BLaER1 treated with 17β-estradiol and CSF1 and Interleukin-3, amounts not matched to agents 10 nM and 100 nM (cell line): ENCODE data around the gene ABHD17A.

ENCODE experiments used
- H3K27ac ChIP-seq, 11 experiments: shearing (Covaris generic); formaldehyde crosslinking; 2 replicates each; pipeline ENCODE4 v1.8.1; 2022
- H3K27me3 ChIP-seq, 11 experiments: shearing (Covaris generic); formaldehyde crosslinking; 2 replicates each; pipeline ENCODE4 v1.8.1; 2022
- H3K36me3 ChIP-seq, 11 experiments: shearing (Covaris generic); formaldehyde crosslinking; 2 replicates each; pipeline ENCODE4 v1.8.1; 2022
- H3K4me1 ChIP-seq, 10 experiments: shearing (Covaris generic); formaldehyde crosslinking; 2 replicates each; pipeline ENCODE4 v1.8.1; 2022
- H3K4me2 ChIP-seq, 11 experiments: shearing (Covaris generic); formaldehyde crosslinking; 2 replicates each; pipeline ENCODE4 v1.8.1; 2022
- H3K4me3 ChIP-seq, 10 experiments: shearing (Covaris generic); formaldehyde crosslinking; 2 replicates each; pipeline ENCODE4 v1.8.1; 2022
- H3K9ac ChIP-seq, 11 experiments: shearing (Covaris generic); formaldehyde crosslinking; 2 replicates each; pipeline ENCODE4 v1.8.1; 2022
- H3K9me3 ChIP-seq, 11 experiments: shearing (Covaris generic); formaldehyde crosslinking; replicated peaks in 1 of 11; 2 replicates each; pipeline ENCODE4 v1.8.1; 2022
- H4K20me1 ChIP-seq, 11 experiments: shearing (Covaris generic); formaldehyde crosslinking; 2 replicates each; pipeline ENCODE4 v1.8.1; 2022
- Cebpa-rat ChIP-seq, 11 experiments: shearing (Covaris generic); IDR thresholded peaks; 2 replicates each; pipeline ENCODE4 v1.8.1; 2022

ABHD17A gene

GRCh38 chr19:1907563-1908363, 22.5 kb upstream of the ABHD17A start:
- no peaks in the 10 kb centered on the region for H3K27me3 ChIP-seq
- H3K4me1 ChIP-seq: peaks cover 68 to 84% (median 79%) of the 10 kb centered on the region in 10 experiments
- peak overlapping the region in 3 of 10 experiments; percentile 9 to 21 (median 15); a peak in 2 of 20 replicates for H3K4me3 ChIP-seq
- peak overlapping the region in 8 of 11 experiments; percentile 9 to 92 (median 34); a peak in 13 of 22 replicates for H3K27ac ChIP-seq
- peak overlapping the region; percentile 82 to 97 (median 95) for H3K4me2 ChIP-seq
- H3K9ac ChIP-seq: peak overlapping the region; percentile 36 to 91 (median 64); a peak in 20 of 22 replicates
- TF ChIP-seq Cebpa-rat (IDR thresholded peaks at IDR 0.05): no peak
- H3K9me3 ChIP-seq: no peaks in the 10 kb centered on the region
- peaks cover 58 to 72% (median 63%) of the 10 kb centered on the region in 11 experiments for H4K20me1 ChIP-seq
- H3K36me3 ChIP-seq: peaks cover 11 to 27% (median 18%) of the 10 kb centered on the region in 11 experiments

- peak overlapping the region; percentile 82 to 97 (median 95) for H3K4me2 ChIP-seq
- H3K9me3 ChIP-seq: no peaks in the 10 kb centered on the region
- peak overlapping the region in 4 of 11 experiments; percentile 23 to 93 (median 62); a peak in 6 of 22 replicates for H3K27ac ChIP-seq
- peaks cover 69 to 85% (median 84%) of the 10 kb centered on the region in 10 experiments for H3K4me1 ChIP-seq
- peak overlapping the region in 1 of 10 experiments; percentile 9; a peak in 1 of 20 replicates for H3K4me3 ChIP-seq
- H4K20me1 ChIP-seq: peaks cover 51 to 65% (median 56%) of the 10 kb centered on the region in 11 experiments
- peak overlapping the region; percentile 36 to 91 (median 64); a peak in 16 of 22 replicates for H3K9ac ChIP-seq
- no peaks in the 10 kb centered on the region for H3K27me3 ChIP-seq
- TF ChIP-seq Cebpa-rat (IDR thresholded peaks at IDR 0.05): no peak
- peaks cover 4 to 20% (median 11%) of the 10 kb centered on the region in 11 experiments for H3K36me3 ChIP-seq
Observed at GRCh38 chr19:1906985-1907562, 21.8 kb upstream of the ABHD17A start.

DNA sequence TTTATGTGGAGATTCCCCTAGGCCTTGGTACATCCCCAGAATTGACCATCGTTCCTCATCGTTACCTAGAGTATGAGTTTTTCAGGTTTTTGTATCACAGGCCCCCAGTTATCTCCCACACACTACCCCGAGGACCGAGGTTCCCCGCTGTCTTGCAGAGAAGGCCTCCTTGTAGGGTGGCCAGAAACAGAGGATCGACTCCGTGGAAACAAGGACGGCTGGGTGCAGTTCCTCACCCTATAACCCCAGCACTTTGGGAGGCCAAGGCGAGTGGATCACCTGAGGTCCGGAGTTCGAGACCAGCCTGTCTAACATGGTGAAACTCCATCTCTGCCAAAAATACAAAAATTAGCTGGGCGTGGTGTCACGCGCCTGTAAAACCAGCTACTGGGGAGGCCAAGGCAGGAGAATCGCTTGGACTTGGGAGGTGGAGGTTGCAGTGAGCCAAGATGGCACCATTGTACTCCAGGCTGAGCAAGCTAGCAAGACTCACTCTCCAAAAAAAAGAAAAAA, 20.6 kb upstream of the ABHD17A start:
- Histone ChIP-seq H3K27me3 (no peaks in the 10 kb centered on the region), H3K4me1 (peaks cover 76 to 94% (median 83%) of the 10 kb centered on the region in 10 experiments), H3K9ac (peak overlapping the region; percentile 81 to 93 (median 90)), H3K9me3 (no peaks in the 10 kb centered on the region), H3K36me3 (peaks cover 0 to 16% (median 4%) of the 10 kb centered on the region in 11 experiments; a peak in 6 of 22 replicates), H3K4me3 (peak overlapping the region; percentile 62 to 83 (median 70)), H3K27ac (peak overlapping the region; percentile 82 to 94 (median 89); a peak in 21 of 22 replicates), H3K4me2 (peak overlapping the region; percentile 82 to 97 (median 95)), H4K20me1 (peaks cover 40 to 53% (median 44%) of the 10 kb centered on the region in 11 experiments)
- TF ChIP-seq Cebpa-rat (IDR thresholded peaks at IDR 0.05): no peak

DNA sequence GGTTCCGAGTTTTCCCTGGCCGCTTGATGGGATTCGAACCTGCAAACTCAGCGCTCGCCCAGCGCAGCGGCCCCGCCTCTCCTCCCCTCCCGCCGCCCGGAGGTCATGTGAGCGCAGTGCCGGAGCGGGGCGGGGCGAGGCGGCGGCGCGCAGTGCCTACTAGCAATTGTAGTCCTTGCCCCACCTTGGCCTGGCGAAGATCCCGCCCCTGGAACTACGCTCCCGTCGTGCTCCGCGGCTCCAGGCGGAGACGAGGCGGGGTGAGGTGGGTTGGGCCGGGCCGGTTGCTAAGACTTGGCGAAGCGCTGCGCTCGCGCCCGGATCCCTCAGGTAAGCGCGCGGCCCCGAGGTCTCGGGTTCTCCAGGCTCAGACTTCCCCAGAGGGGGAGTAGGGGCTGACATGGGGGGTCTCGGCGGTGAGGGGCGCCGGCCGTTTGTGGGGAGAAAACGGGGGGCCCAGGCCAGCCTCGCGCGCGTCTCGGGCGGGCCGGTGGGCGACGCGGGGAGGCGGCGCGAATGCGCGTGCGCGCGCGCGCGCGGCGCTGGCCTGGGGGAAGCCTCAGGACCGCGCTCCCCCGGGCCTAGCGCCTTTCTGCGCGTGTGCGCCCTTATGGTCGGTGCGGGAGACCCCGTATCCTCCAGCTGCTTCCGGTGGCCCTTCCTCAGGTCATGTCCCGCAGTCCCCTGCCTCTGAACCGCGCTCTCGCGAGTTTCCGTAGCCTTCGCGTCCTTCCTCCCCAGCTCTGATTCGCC, 20.0 kb upstream of the ABHD17A start, which contains the start of the genes ADAT3 and SCAMP4:
TSS of gene ADAT3 (plus strand) at position 290 of the 753 bp plus-strand sequence. CDS start 6,649 bp downstream, outside the sequence.
TSS of gene SCAMP4 (plus strand) at position 290 of the 753 bp plus-strand sequence. CDS start 9,621 bp downstream, outside the sequence.
- peak within 1 kb of the TSS; percentile 82 to 97 (median 95) for H3K4me2 ChIP-seq
- peaks cover 0 to 16% (median 4%) of the 10 kb centered on the region in 11 experiments; a peak in 6 of 22 replicates for H3K36me3 ChIP-seq
- no peaks in the 10 kb centered on the region for H3K9me3 ChIP-seq
- H4K20me1 ChIP-seq: peaks cover 33 to 47% (median 38%) of the 10 kb centered on the region in 11 experiments
- H3K9ac ChIP-seq: peak within 1 kb of the TSS; percentile 81 to 93 (median 90)
- H3K27ac ChIP-seq: peak within 1 kb of the TSS; percentile 82 to 94 (median 89)
- H3K4me3 ChIP-seq: peak within 1 kb of the TSS; percentile 62 to 83 (median 70)
- no peaks in the 10 kb centered on the region for H3K27me3 ChIP-seq
- peaks cover 69 to 90% (median 81%) of the 10 kb centered on the region in 10 experiments for H3K4me1 ChIP-seq
- TF ChIP-seq Cebpa-rat (IDR thresholded peaks at IDR 0.05): no peak

- H3K27ac ChIP-seq: peak overlapping the region; percentile 72 to 94 (median 89); a peak in 21 of 22 replicates
- H3K4me1 ChIP-seq: peaks cover 64 to 85% (median 76%) of the 10 kb centered on the region in 10 experiments
- H3K4me2 ChIP-seq: peak overlapping the region; percentile 56 to 96 (median 80)
- no peak for TF ChIP-seq Cebpa-rat (IDR thresholded peaks at IDR 0.05)
- peaks cover 28 to 42% (median 33%) of the 10 kb centered on the region in 11 experiments for H4K20me1 ChIP-seq
- H3K36me3 ChIP-seq: peaks cover 0 to 16% (median 4%) of the 10 kb centered on the region in 11 experiments; a peak in 6 of 22 replicates
- H3K9me3 ChIP-seq: no peaks in the 10 kb centered on the region
- H3K27me3 ChIP-seq: no peaks in the 10 kb centered on the region
- peak overlapping the region in 8 of 10 experiments; percentile 51 to 83 (median 67); a peak in 13 of 20 replicates for H3K4me3 ChIP-seq
- H3K9ac ChIP-seq: peak overlapping the region; percentile 81 to 93 (median 90); a peak in 20 of 22 replicates
Observed at GRCh38 chr19:1904860-1905109, 19.5 kb upstream of the ABHD17A start.

DNA sequence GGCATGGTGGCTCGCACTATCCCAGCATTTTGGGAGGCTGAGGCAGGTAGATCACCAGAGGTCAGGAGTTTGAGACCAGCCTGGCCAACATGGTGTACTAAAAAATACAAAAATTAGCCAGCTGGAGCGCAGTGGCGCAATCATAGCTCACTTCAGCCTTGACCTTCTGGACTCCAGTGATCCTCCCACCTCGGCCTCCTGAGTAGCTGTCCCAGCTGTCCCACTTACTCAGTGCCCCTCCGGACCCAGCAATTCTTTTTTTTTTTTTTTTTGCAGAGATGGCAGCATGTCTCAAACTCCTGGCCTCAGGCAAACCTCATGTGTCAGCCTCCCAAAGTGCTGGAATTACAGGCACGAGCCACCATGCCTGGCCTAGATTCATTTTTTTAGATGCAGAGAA, 17.6 kb upstream of the ABHD17A start:
- H3K4me2 ChIP-seq: peak overlapping the region; percentile 56 to 96 (median 80); a peak in 21 of 22 replicates
- peaks cover 10 to 24% (median 14%) of the 10 kb centered on the region in 11 experiments for H4K20me1 ChIP-seq
- H3K9me3 ChIP-seq: no peaks in the 10 kb centered on the region
- H3K4me3 ChIP-seq: no peak overlapping the region
- H3K36me3 ChIP-seq: peaks cover 0 to 9% (median 0%) of the 10 kb centered on the region in 11 experiments; a peak in 5 of 22 replicates
- H3K27ac ChIP-seq: peak overlapping the region in 5 of 11 experiments; percentile 17 to 94 (median 82); a peak in 7 of 22 replicates
- H3K4me1 ChIP-seq: peaks cover 49 to 80% (median 62%) of the 10 kb centered on the region in 10 experiments
- TF ChIP-seq Cebpa-rat (IDR thresholded peaks at IDR 0.05): no peak
- H3K9ac ChIP-seq: peak overlapping the region in 6 of 11 experiments; percentile 2 to 87 (median 20); a peak in 4 of 22 replicates
- no peaks in the 10 kb centered on the region for H3K27me3 ChIP-seq

GRCh38 chr19:1901940-1902404, 16.7 kb upstream of the ABHD17A start:
- Histone ChIP-seq H3K4me2 (peak overlapping the region in 5 of 11 experiments; percentile 14 to 48 (median 26); a peak in 10 of 22 replicates), H4K20me1 (peaks cover under 1 to 14% (median 5%) of the 10 kb centered on the region in 11 experiments; a peak in 18 of 22 replicates), H3K4me1 (peaks cover 49 to 79% (median 59%) of the 10 kb centered on the region in 10 experiments), H3K27ac (peak overlapping the region in 2 of 11 experiments; percentile 20 to 32; a peak in 1 of 22 replicates), H3K36me3 (peaks cover 0 to 5% (median 0%) of the 10 kb centered on the region in 11 experiments; a peak in 2 of 22 replicates), H3K4me3 (no peak overlapping the region), H3K9me3 (no peaks in the 10 kb centered on the region), H3K9ac (no peak overlapping the region; a peak in 1 of 22 replicates), H3K27me3 (no peaks in the 10 kb centered on the region)
- no peak for TF ChIP-seq Cebpa-rat (IDR thresholded peaks at IDR 0.05)
